HL-60 (cell line): ENCODE results near the gene ESCO1.

Experiments
- DNase-seq, 2 experiments: peaks; one replicate each; pipeline ENCODE4 v3.0.0-alpha.2; 2010 to 2020; ENCODE audit warnings: low read depth in 1 of 2, low spot score in 1 of 2
- H3K27ac ChIP-seq: fragments of 250-450 bp; sonication (Bioruptor Pico); replicated peaks from 2 replicates; pipeline ENCODE4 v1.5.1; 2020; ENCODE audit warnings: mild to moderate bottlenecking, moderate library complexity
- H3K27me3 ChIP-seq: fragments of 250-450 bp; sonication (Bioruptor Pico); 2 replicates; pipeline ENCODE4 v1.5.1; 2021; ENCODE audit warnings: mild to moderate bottlenecking, moderate library complexity; ENCODE audit not compliant: insufficient read depth, poor library complexity, severe bottlenecking
- H3K4me3 ChIP-seq: replicated peaks from 2 replicates; pipeline ENCODE4 v1.5.1; 2011; ENCODE audit warnings: mild to moderate bottlenecking, control low read depth, low read length; ENCODE audit not compliant: insufficient read depth
- GABPA ChIP-seq: IDR thresholded peaks from 2 replicates; pipeline ENCODE4 v1.6.1; 2012; ENCODE audit warnings: low read depth
- POLR2AphosphoS5 ChIP-seq: IDR thresholded peaks from 2 replicates; pipeline ENCODE4 v1.6.1; 2012; ENCODE audit warnings: low read depth
- SPI1 ChIP-seq: IDR thresholded peaks from 2 replicates; pipeline ENCODE4 v1.6.1; 2012; ENCODE audit warnings: low read depth, mild to moderate bottlenecking, borderline replicate concordance
- TF ChIP-seq, protein P1 (sequence below): IDR thresholded peaks from 2 replicates; pipeline ENCODE4 v1.6.1; 2012; ENCODE audit warnings: low read depth; ENCODE audit not compliant: insufficient replicate concordance
- TF ChIP-seq, protein P2 (sequence below): IDR thresholded peaks from one replicate; pipeline ENCODE4 v1.5.1; 2011; ENCODE audit warnings: low read length, control low read depth, inconsistent platforms; ENCODE audit not compliant: insufficient read depth

The ESCO1 gene

DNA sequence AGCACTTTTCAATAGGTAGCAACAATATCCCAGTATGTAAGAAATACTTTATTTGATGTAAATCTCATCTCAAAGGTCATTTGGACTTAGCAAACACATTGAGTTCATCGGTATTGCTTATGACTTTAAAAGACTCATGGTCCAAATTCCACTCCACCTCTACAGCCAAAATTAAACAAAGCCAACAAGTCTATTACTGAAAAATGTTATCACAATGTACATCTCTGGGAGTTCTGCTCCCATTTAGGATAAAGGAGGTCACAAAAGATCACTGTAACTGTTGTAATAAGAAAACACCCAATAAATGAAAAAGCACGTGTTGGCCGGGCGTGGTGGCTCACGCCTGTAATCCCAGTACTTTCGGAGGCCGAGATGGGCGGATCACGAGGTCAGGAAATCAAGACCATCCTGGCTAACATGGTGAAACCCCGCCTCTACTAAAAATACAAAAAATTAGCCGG lies 50.0 kb downstream of the ESCO1 start:
- Histone ChIP-seq H3K4me3 (no peak overlapping the region), H3K27ac (no peak overlapping the region), H3K27me3 (no peaks in the 10 kb centered on the region)
- TF ChIP-seq SPI1 (no peak), POLR2AphosphoS5 (no peak), GABPA (no peak)
- no peak for DNase-seq

DNA sequence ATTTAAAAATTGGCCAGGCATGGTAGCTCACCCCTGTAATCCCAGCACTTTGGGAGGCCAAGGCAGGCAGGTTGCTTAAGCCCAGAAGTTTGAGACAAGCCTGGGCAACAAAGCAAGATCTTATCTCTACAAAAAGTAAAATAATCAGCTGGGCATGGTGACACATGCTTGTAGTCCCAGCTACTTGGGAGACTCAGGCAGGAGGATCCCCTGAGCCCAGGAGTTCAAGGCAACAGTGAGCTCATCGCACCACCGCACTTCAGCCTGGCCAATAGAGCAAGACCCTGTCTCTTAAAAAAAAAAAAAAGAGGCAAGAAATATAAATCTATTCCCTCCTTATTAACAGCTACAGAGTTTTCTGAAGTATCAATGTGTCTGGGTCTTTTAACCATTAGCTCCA lies 51.9 kb downstream of the ESCO1 start:
- TF ChIP-seq GABPA (no peak), SPI1 (no peak), POLR2AphosphoS5 (no peak)
- TF ChIP-seq, protein P1, sequence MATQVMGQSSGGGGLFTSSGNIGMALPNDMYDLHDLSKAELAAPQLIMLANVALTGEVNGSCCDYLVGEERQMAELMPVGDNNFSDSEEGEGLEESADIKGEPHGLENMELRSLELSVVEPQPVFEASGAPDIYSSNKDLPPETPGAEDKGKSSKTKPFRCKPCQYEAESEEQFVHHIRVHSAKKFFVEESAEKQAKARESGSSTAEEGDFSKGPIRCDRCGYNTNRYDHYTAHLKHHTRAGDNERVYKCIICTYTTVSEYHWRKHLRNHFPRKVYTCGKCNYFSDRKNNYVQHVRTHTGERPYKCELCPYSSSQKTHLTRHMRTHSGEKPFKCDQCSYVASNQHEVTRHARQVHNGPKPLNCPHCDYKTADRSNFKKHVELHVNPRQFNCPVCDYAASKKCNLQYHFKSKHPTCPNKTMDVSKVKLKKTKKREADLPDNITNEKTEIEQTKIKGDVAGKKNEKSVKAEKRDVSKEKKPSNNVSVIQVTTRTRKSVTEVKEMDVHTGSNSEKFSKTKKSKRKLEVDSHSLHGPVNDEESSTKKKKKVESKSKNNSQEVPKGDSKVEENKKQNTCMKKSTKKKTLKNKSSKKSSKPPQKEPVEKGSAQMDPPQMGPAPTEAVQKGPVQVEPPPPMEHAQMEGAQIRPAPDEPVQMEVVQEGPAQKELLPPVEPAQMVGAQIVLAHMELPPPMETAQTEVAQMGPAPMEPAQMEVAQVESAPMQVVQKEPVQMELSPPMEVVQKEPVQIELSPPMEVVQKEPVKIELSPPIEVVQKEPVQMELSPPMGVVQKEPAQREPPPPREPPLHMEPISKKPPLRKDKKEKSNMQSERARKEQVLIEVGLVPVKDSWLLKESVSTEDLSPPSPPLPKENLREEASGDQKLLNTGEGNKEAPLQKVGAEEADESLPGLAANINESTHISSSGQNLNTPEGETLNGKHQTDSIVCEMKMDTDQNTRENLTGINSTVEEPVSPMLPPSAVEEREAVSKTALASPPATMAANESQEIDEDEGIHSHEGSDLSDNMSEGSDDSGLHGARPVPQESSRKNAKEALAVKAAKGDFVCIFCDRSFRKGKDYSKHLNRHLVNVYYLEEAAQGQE = no peak
- TF ChIP-seq, protein P2, sequence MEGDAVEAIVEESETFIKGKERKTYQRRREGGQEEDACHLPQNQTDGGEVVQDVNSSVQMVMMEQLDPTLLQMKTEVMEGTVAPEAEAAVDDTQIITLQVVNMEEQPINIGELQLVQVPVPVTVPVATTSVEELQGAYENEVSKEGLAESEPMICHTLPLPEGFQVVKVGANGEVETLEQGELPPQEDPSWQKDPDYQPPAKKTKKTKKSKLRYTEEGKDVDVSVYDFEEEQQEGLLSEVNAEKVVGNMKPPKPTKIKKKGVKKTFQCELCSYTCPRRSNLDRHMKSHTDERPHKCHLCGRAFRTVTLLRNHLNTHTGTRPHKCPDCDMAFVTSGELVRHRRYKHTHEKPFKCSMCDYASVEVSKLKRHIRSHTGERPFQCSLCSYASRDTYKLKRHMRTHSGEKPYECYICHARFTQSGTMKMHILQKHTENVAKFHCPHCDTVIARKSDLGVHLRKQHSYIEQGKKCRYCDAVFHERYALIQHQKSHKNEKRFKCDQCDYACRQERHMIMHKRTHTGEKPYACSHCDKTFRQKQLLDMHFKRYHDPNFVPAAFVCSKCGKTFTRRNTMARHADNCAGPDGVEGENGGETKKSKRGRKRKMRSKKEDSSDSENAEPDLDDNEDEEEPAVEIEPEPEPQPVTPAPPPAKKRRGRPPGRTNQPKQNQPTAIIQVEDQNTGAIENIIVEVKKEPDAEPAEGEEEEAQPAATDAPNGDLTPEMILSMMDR = no peak
- Histone ChIP-seq H3K27me3 (no peaks in the 10 kb centered on the region), H3K4me3 (no peak overlapping the region), H3K27ac (no peak overlapping the region)
- no peak for DNase-seq

DNA sequence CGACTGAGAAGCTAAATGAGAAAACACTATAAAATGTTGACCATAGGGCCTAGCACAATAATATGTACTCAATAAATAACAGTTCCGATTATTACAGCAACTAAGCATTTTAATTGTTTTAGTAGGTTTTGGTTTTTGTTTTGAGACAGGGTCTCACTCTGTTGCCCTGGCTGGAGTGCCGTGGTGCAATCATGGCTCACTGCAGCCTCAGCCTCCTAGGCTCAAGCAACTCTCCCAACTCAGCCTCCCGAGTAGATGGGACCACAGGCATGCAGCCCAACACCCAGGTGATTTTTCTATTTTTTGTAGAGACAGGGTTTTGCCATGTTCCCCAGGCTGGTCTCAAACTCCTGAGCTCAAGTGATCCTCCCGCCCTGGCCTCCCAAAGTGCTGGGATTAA lies 54.1 kb downstream of the ESCO1 start:
- DNase-seq = no peak
- TF ChIP-seq, protein P1 = no peak
- TF ChIP-seq GABPA (no peak), SPI1 (no peak)
- TF ChIP-seq, protein P2 = no peak

DNA sequence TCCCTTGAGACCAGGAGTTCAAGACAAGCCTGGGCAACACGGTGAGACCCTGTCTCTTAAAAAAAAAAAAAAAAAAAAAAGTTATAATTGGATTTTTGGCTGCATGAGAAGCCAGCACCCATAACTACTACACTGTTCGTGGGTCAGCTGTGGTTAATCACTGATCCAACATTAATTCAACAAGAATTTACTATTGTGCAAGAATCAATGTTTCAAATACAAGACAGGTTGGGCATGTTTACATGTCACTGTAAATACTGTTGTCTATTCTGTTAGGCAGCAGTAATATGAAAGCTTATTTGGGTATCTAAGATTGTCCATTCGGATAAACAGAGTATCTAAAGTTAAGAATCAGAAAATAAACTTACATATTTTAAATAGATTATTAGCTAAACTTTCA lies 62.3 kb downstream of the ESCO1 start:
- DNase-seq = no peak
- TF ChIP-seq, protein P2 = no peak
- TF ChIP-seq, protein P1 = no peak
- no peak for TF ChIP-seq GABPA
- TF ChIP-seq SPI1 = no peak
- no peak for TF ChIP-seq POLR2AphosphoS5
- no peak overlapping the region for H3K4me3 ChIP-seq
- H3K27me3 ChIP-seq = no peaks in the 10 kb centered on the region
- H3K27ac ChIP-seq = no peak overlapping the region

More for the DNA sequence above, 54.1 kb downstream of the ESCO1 start:
- Histone ChIP-seq H3K27me3 (no peaks in the 10 kb centered on the region), H3K4me3 (no peak overlapping the region), H3K27ac (no peak overlapping the region)
